Keratinocyte (primary cell): ENCODE results near the gene TBXAS1. TPM values are rescaled to one million over a fixed set of nuclear protein-coding genes. Genes with fewer than 3 reads are reported as not detected.

Experiments
- DNase-seq: peaks from one replicate; pipeline ENCODE4 v3.0.0-alpha.2; 2011; ENCODE audit warnings: low read depth, missing footprints, low spot score
- FAIRE-seq: peaks from 2 replicates; lab custom pipeline; 2011; peaks lifted over from hg19 to GRCh38; lab: Jason Lieb, UNC
- H2AFZ ChIP-seq: 2 replicates; pipeline ENCODE4 v1.6.0; 2012; ENCODE audit warnings: low read length, control low read depth, inconsistent platforms; ENCODE audit not compliant: control insufficient read depth
- H3K27ac ChIP-seq: 2 replicates; pipeline ENCODE4 v1.5.1; 2011; ENCODE audit warnings: low read length; ENCODE audit not compliant: control insufficient read depth, insufficient read depth
- H3K27me3 ChIP-seq: 3 replicates; pipeline ENCODE4 v1.6.0; 2011; ENCODE audit warnings: low read length; ENCODE audit not compliant: control insufficient read depth, insufficient read depth; ENCODE audit errors: extremely low read depth
- H3K36me3 ChIP-seq, 2 experiments: 2 replicates in 1 of 2; 3 replicates in 1 of 2; pipeline ENCODE4 v1.5.1; 2011; ENCODE audit warnings: low read length in 2 of 2, mild to moderate bottlenecking in 1 of 2; ENCODE audit not compliant: control insufficient read depth in 2 of 2, insufficient read depth in 2 of 2; ENCODE audit errors: extremely low read depth in 1 of 2
- H3K4me1 ChIP-seq: 3 replicates; pipeline ENCODE4 v1.5.1; 2011; ENCODE audit warnings: low read length; ENCODE audit not compliant: control insufficient read depth, insufficient read depth; ENCODE audit errors: extremely low read depth
- H3K4me2 ChIP-seq: 3 replicates; pipeline ENCODE4 v1.6.0; 2011; ENCODE audit warnings: low read depth, low read length; ENCODE audit not compliant: control insufficient read depth, insufficient read depth; ENCODE audit errors: extremely low read depth
- H3K4me3 ChIP-seq, 3 experiments: fragments of 200-600 bp in 1 of 3; sonication (generic) in 1 of 3; 2 replicates in 2 of 3; 3 replicates in 1 of 3; pipeline ENCODE4 v1.5.1; 2011 to 2016; ENCODE audit warnings: low read length in 3 of 3, mild to moderate bottlenecking in 3 of 3, control low read depth in 2 of 3, inconsistent platforms in 1 of 3, low read depth in 1 of 3, mixed read lengths in 1 of 3, mixed run types in 1 of 3, moderate library complexity in 1 of 3; ENCODE audit not compliant: control insufficient read depth in 2 of 3, insufficient read depth in 2 of 3; ENCODE audit errors: extremely low read depth in 1 of 3
- H3K79me2 ChIP-seq: 2 replicates; pipeline ENCODE4 v1.6.0; 2012; ENCODE audit warnings: low read length; ENCODE audit not compliant: control insufficient read depth, insufficient read depth
- H3K9ac ChIP-seq: 3 replicates; pipeline ENCODE4 v1.6.0; 2011; ENCODE audit warnings: low read length; ENCODE audit not compliant: control insufficient read depth, insufficient read depth; ENCODE audit errors: extremely low read depth
- H3K9me1 ChIP-seq: 3 replicates; pipeline ENCODE4 v1.6.0; 2011; ENCODE audit warnings: low read length; ENCODE audit not compliant: control insufficient read depth, insufficient read depth; ENCODE audit errors: extremely low read depth
- H3K9me3 ChIP-seq: 2 replicates; pipeline ENCODE4 v1.5.1; 2012; ENCODE audit warnings: low read depth, low read length; ENCODE audit not compliant: control insufficient read depth
- H4K20me1 ChIP-seq: 3 replicates; pipeline ENCODE4 v1.6.0; 2011; ENCODE audit warnings: low read length; ENCODE audit not compliant: control insufficient read depth, insufficient read depth; ENCODE audit errors: extremely low read depth
- EZH2 ChIP-seq: IDR thresholded peaks from one replicate; pipeline ENCODE4 v1.6.1; 2012; ENCODE audit warnings: inconsistent platforms, mild to moderate bottlenecking, low read length, moderate library complexity
- dilution Hi-C: fragments of 300-500 bp; cut with MboI; formaldehyde crosslinking; loops from one replicate; pipeline ENCODE4 v1.7.0; 2020; ENCODE audit warnings: low sequenced_read_pairs; ENCODE audit not compliant: extremely low pct_ligation_motif_present
- polyA plus RNA-seq, 5 experiments: library from polyadenylated mRNA; depleted of rRNA in 3 of 5; stranded (reverse) in 3 of 5; stranded (forward) in 1 of 5; unstranded in 1 of 5; fragments of >200 nt; gene quantifications; 1 replicate in 1 of 5; 2 replicates in 3 of 5; 3 replicates in 1 of 5; pipeline versions ENCODE4 v1.2.1 to v1.2.3, GENCODE V29; 2011 to 2012; ENCODE audit warnings: missing spikeins in 2 of 5, low read depth in 1 of 5, low replicate concordance in 1 of 5
- TF ChIP-seq, protein P1 (sequence below), 3 experiments: IDR thresholded peaks in 1 of 3; conservative IDR thresholded peaks in 1 of 3; optimal IDR thresholded peaks in 1 of 3; 2 replicates in 2 of 3; 3 replicates in 1 of 3; pipeline versions ENCODE3 to v1.5.1; 2011; ENCODE audit warnings: low read length in 3 of 3, mild to moderate bottlenecking in 3 of 3, moderate library complexity in 2 of 3, control low read depth in 1 of 3, inconsistent platforms in 1 of 3; ENCODE audit not compliant: insufficient read depth in 2 of 3; ENCODE audit errors: extremely low read depth in 1 of 3

The TBXAS1 gene
- polyA plus RNA-seq, 1 donor (not counting 4 experiments of a cell fraction or from before 2014, with no cell fraction given), result 2.9 TPM

GRCh38 chr7:139899328-139899955, 70.4 kb downstream of the TBXAS1 start:
- Histone ChIP-seq H3K79me2 (no peaks in the 10 kb centered on the region), H3K4me1 (no peaks in the 10 kb centered on the region), H3K27ac (no peak overlapping the region), H3K4me2 (no peak overlapping the region), H3K9ac (no peak overlapping the region), H3K27me3 (peaks cover 3% of the 10 kb centered on the region), H2AFZ (no peak overlapping the region), H3K4me3 (no peak overlapping the region), H4K20me1 (no peaks in the 10 kb centered on the region), H3K9me1 (no peaks in the 10 kb centered on the region), H3K9me3 (no peaks in the 10 kb centered on the region), H3K36me3 (no peaks in the 10 kb centered on the region)
- FAIRE-seq, result no peak
- dilution Hi-C loops, result no loop called here
- no peak for TF ChIP-seq EZH2
- no peak for DNase-seq

- Histone ChIP-seq H3K9me3 (no peaks in the 10 kb centered on the region), H3K27me3 (no peaks in the 10 kb centered on the region), H3K27ac (no peak overlapping the region), H2AFZ (no peak overlapping the region), H3K4me3 (no peak overlapping the region), H3K4me1 (no peaks in the 10 kb centered on the region), H3K9me1 (no peaks in the 10 kb centered on the region), H3K36me3 (no peaks in the 10 kb centered on the region), H3K4me2 (no peak overlapping the region), H3K79me2 (no peaks in the 10 kb centered on the region), H4K20me1 (no peaks in the 10 kb centered on the region), H3K9ac (no peak overlapping the region)
- FAIRE-seq (no peak), DNase-seq (no peak)
- TF ChIP-seq EZH2, result no peak
- TF ChIP-seq, protein P1, sequence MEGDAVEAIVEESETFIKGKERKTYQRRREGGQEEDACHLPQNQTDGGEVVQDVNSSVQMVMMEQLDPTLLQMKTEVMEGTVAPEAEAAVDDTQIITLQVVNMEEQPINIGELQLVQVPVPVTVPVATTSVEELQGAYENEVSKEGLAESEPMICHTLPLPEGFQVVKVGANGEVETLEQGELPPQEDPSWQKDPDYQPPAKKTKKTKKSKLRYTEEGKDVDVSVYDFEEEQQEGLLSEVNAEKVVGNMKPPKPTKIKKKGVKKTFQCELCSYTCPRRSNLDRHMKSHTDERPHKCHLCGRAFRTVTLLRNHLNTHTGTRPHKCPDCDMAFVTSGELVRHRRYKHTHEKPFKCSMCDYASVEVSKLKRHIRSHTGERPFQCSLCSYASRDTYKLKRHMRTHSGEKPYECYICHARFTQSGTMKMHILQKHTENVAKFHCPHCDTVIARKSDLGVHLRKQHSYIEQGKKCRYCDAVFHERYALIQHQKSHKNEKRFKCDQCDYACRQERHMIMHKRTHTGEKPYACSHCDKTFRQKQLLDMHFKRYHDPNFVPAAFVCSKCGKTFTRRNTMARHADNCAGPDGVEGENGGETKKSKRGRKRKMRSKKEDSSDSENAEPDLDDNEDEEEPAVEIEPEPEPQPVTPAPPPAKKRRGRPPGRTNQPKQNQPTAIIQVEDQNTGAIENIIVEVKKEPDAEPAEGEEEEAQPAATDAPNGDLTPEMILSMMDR (optimal IDR thresholded peaks at IDR 0.05 in 1 of 3, IDR thresholded peaks at IDR 0.05 in 1 of 3, conservative IDR thresholded peaks at IDR 0.05 in 1 of 3; ENCODE audit: extremely low read depth in 1 of 3, insufficient read depth in 2 of 3, low read length in 3 of 3), result no peak
- dilution Hi-C loops, result no loop called here
Measured at GRCh38 chr7:139900326-139900725, 71.3 kb downstream of the TBXAS1 start.
